Measurements from ENCODE around the gene SRA1. TPM values are rescaled to one million over a fixed set of nuclear protein-coding genes. Genes with fewer than 3 reads are reported as not detected.

SRA1 gene
- total RNA-seq, 4 donors from 2014 or later = 34.1 to 67.3 (median 40.6) TPM

GRCh38 chr5:140602147-140602546 lies 44.9 kb upstream of the SRA1 start:
- ATAC-seq (no peak), DNase-seq (no peak)
- no peaks in the 10 kb centered on the region for H3K27me3 ChIP-seq
- no peak for TF ChIP-seq POLR2A (IDR thresholded peaks at IDR 0.05)
- TF ChIP-seq, protein P1, sequence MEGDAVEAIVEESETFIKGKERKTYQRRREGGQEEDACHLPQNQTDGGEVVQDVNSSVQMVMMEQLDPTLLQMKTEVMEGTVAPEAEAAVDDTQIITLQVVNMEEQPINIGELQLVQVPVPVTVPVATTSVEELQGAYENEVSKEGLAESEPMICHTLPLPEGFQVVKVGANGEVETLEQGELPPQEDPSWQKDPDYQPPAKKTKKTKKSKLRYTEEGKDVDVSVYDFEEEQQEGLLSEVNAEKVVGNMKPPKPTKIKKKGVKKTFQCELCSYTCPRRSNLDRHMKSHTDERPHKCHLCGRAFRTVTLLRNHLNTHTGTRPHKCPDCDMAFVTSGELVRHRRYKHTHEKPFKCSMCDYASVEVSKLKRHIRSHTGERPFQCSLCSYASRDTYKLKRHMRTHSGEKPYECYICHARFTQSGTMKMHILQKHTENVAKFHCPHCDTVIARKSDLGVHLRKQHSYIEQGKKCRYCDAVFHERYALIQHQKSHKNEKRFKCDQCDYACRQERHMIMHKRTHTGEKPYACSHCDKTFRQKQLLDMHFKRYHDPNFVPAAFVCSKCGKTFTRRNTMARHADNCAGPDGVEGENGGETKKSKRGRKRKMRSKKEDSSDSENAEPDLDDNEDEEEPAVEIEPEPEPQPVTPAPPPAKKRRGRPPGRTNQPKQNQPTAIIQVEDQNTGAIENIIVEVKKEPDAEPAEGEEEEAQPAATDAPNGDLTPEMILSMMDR (IDR thresholded peaks at IDR 0.05 in 4 of 5, conservative IDR thresholded peaks at IDR 0.05 in 1 of 5) = no peak
- in situ Hi-C loops (cut with MboI; ENCODE audit: low sequenced_read_pairs in 4 of 4) (no loop called here), intact Hi-C loops (cut with DNase I; ENCODE audit: low total_unique reads) (no loop called here)
- no peaks in the 10 kb centered on the region for H3K4me1 ChIP-seq
- no peaks in the 10 kb centered on the region for H3K36me3 ChIP-seq
- H3K9me3 ChIP-seq = no peaks in the 10 kb centered on the region
- H3K27ac ChIP-seq = no peak overlapping the region
- H3K4me3 ChIP-seq = no peak overlapping the region

DNA sequence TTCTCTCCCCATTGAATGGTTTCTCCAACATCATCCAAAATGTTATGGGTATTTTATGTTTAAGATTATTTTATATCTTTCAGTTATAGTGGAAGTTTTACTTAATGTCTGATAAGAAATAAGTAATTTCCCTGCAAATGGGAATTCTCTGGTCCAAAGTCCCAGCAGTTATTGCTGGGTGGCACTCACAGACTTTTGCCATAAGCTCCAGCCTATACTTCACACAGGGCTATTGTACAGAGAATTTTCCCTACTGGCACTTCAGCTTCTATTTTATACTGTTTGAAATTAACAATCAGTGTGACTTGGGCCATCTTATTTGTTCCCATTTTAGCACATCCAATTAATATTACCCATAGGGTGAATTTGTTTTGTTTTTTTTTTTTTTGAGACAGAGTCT lies 42.8 kb upstream of the SRA1 start:
- in situ Hi-C loops (cut with MboI; ENCODE audit: low sequenced_read_pairs in 4 of 4) = no loop called here

GRCh38 chr5:140598836-140599235 lies 41.6 kb upstream of the SRA1 start:
- TF ChIP-seq, protein P1 (IDR thresholded peaks at IDR 0.05 in 4 of 5, conservative IDR thresholded peaks at IDR 0.05 in 1 of 5) = no peak
- no peak for TF ChIP-seq POLR2A (IDR thresholded peaks at IDR 0.05)
- in situ Hi-C loops (cut with MboI; ENCODE audit: low sequenced_read_pairs in 4 of 4) = no loop called here
- ATAC-seq (no peak), DNase-seq (no peak)
- H3K36me3 ChIP-seq = no peaks in the 10 kb centered on the region
- peaks cover 17 to 24% of the 10 kb centered on the region in 2 donors for H3K4me1 ChIP-seq
- H3K27ac ChIP-seq = no peak overlapping the region
- intact Hi-C loops (cut with DNase I; ENCODE audit: low total_unique reads) = no loop called here
- H3K27me3 ChIP-seq = no peaks in the 10 kb centered on the region
- H3K4me3 ChIP-seq = no peak overlapping the region
- H3K9me3 ChIP-seq = no peaks in the 10 kb centered on the region

More for the DNA sequence above, 42.8 kb upstream of the SRA1 start:
- H3K36me3 ChIP-seq = no peaks in the 10 kb centered on the region
- ATAC-seq = no peak
- no peak for DNase-seq
- H3K4me1 ChIP-seq = peaks cover 14 to 20% of the 10 kb centered on the region in 2 donors
- H3K27ac ChIP-seq = no peak overlapping the region
- H3K27me3 ChIP-seq = no peaks in the 10 kb centered on the region
- no peak overlapping the region for H3K4me3 ChIP-seq
- TF ChIP-seq, protein P1 (IDR thresholded peaks at IDR 0.05 in 4 of 5, conservative IDR thresholded peaks at IDR 0.05 in 1 of 5) = no peak
- TF ChIP-seq POLR2A (IDR thresholded peaks at IDR 0.05) = no peak
- H3K9me3 ChIP-seq = no peaks in the 10 kb centered on the region
- intact Hi-C loops (cut with DNase I; ENCODE audit: low total_unique reads) = no loop called here

- no peak for TF ChIP-seq POLR2A (IDR thresholded peaks at IDR 0.05)
- TF ChIP-seq, protein P1 (IDR thresholded peaks at IDR 0.05 in 4 of 5, conservative IDR thresholded peaks at IDR 0.05 in 1 of 5) = no peak
- H3K9me3 ChIP-seq = no peaks in the 10 kb centered on the region
- in situ Hi-C loops (cut with MboI; ENCODE audit: low sequenced_read_pairs in 4 of 4) = no loop called here
- H3K4me1 ChIP-seq = peaks cover 17 to 24% of the 10 kb centered on the region in 2 donors
- no peaks in the 10 kb centered on the region for H3K36me3 ChIP-seq
- H3K27me3 ChIP-seq = no peaks in the 10 kb centered on the region
- H3K27ac ChIP-seq = peak overlapping the region; percentile 28 to 86 (median 68)
- DNase-seq (peak; percentile 36 to 67), ATAC-seq (peak; percentile 76 to 84)
- no peak overlapping the region for H3K4me3 ChIP-seq
- intact Hi-C loops (cut with DNase I; ENCODE audit: low total_unique reads) = no loop called here
These were observed 39.1 kb upstream of the SRA1 start for GRCh38 chr5:140596321-140596741.
